ENCODE results near the gene LIFR. TPM values are rescaled to one million over a fixed set of nuclear protein-coding genes. Genes with fewer than 3 reads are reported as not detected.

LIFR gene
- total and polyA plus RNA-seq, 11 donors, result 12.6 to 66.8 (median 38.5) TPM

DNA sequence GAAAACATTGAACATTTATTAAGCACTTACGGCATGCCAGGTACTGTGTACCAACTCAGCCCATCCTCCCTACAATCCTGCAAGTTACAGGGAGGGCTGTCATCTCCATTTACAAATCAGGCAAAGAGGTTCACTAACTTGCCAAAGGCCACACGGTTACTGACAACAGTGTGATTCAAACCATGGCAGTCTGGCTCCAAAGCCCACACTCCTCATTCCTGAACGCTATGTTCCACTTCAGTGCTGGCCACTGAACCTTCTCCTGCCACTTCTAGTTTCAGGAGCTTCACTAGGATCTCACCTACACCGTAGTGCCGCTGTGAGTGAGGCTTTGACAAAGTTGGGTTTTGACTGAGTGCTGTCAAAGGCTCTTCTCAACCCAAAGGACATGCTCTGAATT is 7.2 kb upstream of the LIFR start:
- H3K4me3 ChIP-seq, result no peak overlapping the region
- intact Hi-C loops (cut with DNase I), result no loop called here
- DNase-seq, result peak in 2 of 5 donors; percentile 37
- H3K9me3 ChIP-seq, result no peaks in the 10 kb centered on the region
- H3K27me3 ChIP-seq, result no peaks in the 10 kb centered on the region
- H3K4me1 ChIP-seq, result peaks cover 0 to 18% (median 0%) of the 10 kb centered on the region in 12 donors
- 61 to 80% (median 65%) methylated on average over 5 of the region's 5 CpGs for WGBS, 4 donors
- no peak overlapping the region for H3K27ac ChIP-seq
- ATAC-seq, result peak; percentile 86 to 91 (median 87)
- H3K36me3 ChIP-seq, result no peaks in the 10 kb centered on the region
- TF ChIP-seq POLR2A (IDR thresholded peaks at IDR 0.05), result no peak
- TF ChIP-seq, protein P1, sequence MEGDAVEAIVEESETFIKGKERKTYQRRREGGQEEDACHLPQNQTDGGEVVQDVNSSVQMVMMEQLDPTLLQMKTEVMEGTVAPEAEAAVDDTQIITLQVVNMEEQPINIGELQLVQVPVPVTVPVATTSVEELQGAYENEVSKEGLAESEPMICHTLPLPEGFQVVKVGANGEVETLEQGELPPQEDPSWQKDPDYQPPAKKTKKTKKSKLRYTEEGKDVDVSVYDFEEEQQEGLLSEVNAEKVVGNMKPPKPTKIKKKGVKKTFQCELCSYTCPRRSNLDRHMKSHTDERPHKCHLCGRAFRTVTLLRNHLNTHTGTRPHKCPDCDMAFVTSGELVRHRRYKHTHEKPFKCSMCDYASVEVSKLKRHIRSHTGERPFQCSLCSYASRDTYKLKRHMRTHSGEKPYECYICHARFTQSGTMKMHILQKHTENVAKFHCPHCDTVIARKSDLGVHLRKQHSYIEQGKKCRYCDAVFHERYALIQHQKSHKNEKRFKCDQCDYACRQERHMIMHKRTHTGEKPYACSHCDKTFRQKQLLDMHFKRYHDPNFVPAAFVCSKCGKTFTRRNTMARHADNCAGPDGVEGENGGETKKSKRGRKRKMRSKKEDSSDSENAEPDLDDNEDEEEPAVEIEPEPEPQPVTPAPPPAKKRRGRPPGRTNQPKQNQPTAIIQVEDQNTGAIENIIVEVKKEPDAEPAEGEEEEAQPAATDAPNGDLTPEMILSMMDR (IDR thresholded peaks at IDR 0.05), result no peak

DNA sequence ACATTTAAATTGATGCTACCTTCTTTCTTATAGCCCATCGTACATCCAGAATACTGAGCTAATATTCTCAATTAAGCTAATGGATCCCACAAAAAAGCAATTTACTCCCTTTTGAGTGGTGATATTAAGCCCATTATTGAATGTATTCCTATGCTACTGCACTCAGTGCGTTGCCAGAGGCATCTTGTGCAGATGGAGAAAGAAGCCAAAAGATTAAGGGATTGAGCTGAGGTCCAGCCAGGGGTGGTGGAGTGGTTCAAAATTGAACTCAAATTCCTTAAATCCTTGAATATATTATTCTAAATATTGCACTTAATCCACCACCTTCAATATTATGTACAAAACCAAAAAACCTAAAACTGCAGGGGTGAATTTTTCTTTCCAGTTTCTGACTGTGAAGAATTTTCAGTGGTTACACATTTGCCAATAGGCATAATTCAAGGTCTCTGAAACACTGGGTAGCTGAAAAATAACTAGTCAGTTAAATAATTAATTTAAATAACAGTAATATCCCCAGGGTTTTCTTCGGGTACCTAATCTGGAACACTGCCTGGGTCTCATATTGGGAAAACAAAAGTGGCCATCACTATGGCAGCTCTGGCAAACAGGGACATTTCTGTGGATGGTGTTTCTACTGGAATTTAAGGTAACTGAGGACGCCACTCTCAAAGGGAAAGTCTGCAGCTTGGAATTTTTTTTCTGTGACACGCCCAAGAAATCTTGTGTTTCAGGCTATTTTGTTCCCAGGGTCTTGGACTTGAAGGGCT is 6.2 kb upstream of the LIFR start:
- no peak overlapping the region for H3K4me3 ChIP-seq
- H3K27ac ChIP-seq, result no peak overlapping the region
- DNase-seq, result no peak
- intact Hi-C loops (cut with DNase I), result no loop called here
- TF ChIP-seq, protein P1 (IDR thresholded peaks at IDR 0.05), result no peak
- TF ChIP-seq POLR2A (IDR thresholded peaks at IDR 0.05), result no peak
- WGBS, 4 donors, result 82 to 86% (median 84%) methylated on average over 5 of the region's 5 CpGs
- H3K4me1 ChIP-seq, result peaks cover 0 to 25% (median 5%) of the 10 kb centered on the region in 12 donors
- H3K27me3 ChIP-seq, result peaks cover 0 to 1% (median 0%) of the 10 kb centered on the region in 9 donors
- no peaks in the 10 kb centered on the region for H3K9me3 ChIP-seq
- H3K36me3 ChIP-seq, result no peaks in the 10 kb centered on the region
- no peak for ATAC-seq

DNA sequence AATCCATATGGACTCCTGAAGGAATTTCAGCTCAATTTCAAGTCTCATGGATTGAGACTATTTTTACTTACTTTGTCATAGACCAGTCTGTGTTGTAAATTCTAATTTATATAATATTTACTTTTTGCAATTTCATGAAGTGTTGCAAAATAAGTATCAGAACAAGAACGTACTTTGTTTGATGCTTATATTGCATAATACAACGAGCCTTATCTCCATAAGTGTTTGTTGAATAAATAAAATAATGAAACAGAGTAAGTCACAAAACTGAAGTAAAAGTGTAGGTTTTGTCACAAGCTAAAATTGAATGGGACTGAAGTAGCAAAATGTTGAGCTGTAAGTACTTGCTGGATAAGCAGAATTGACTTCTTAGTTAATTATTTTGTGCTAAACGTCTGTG is 3.0 kb upstream of the LIFR start:
- H3K36me3 ChIP-seq, result no peaks in the 10 kb centered on the region
- H3K4me3 ChIP-seq, result no peak overlapping the region
- WGBS, 4 donors, result 85 to 86% (median 85%) methylated on average over 3 of the region's 3 CpGs
- no peak for DNase-seq
- no peak for ATAC-seq
- H3K4me1 ChIP-seq, result peaks cover 0 to 32% (median 15%) of the 10 kb centered on the region in 12 donors
- H3K27me3 ChIP-seq, result peaks cover 0 to 20% (median 0%) of the 10 kb centered on the region in 9 donors
- intact Hi-C loops (cut with DNase I), result loop anchor here in 9 of 10 donors (5.0 to 10.0 kb wide), 8 partner anchors 43 to 248 kb away; no protein-coding TSS in a partner anchor
- TF ChIP-seq POLR2A (IDR thresholded peaks at IDR 0.05), result no peak
- TF ChIP-seq, protein P1 (IDR thresholded peaks at IDR 0.05), result no peak
- H3K27ac ChIP-seq, result no peak overlapping the region
- no peaks in the 10 kb centered on the region for H3K9me3 ChIP-seq

DNA sequence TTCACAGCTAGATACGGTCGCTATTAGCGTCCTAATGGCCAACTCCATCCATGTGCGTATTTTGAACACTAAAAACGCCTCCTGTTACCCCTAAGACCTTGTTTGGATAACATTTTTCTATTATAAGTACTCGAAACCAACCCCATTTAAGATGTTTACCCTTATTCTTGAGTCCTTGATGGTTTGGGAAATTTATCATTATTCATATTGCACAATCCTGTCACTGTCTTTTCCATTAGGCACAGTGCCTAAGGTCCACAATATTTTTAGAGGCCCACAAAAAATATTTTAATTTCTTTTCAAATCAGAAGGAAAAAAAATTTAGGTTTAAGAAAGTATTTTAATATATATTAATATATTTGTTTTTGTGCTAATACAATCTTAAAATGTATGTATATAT is 1.3 kb upstream of the LIFR start:
- Histone ChIP-seq H3K9me3 (no peaks in the 10 kb centered on the region), H3K27me3 (peaks cover 0 to 20% (median 0%) of the 10 kb centered on the region in 9 donors), H3K36me3 (no peaks in the 10 kb centered on the region), H3K27ac (peak overlapping the region; percentile 94 to 100 (median 98)), H3K4me3 (peak overlapping the region in 11 of 12 donors; percentile 66 to 96 (median 85)), H3K4me1 (peaks cover 0 to 43% (median 23%) of the 10 kb centered on the region in 12 donors)
- intact Hi-C loops (cut with DNase I), result loop anchor here (1.0 to 10.0 kb wide), 12 partner anchors 43 to 250 kb away; no protein-coding TSS in a partner anchor
- TF ChIP-seq, protein P1 (IDR thresholded peaks at IDR 0.05), result no peak
- no peak for TF ChIP-seq POLR2A (IDR thresholded peaks at IDR 0.05)
- WGBS, 4 donors, result 71 to 78% (median 73%) methylated on average over 6 of the region's 6 CpGs
- no peak for ATAC-seq
- no peak for DNase-seq

Measured in heart left ventricle (tissue), 16 donors.